ENCODE measurements around the gene HAUS2. TPM values are rescaled to one million over a fixed set of nuclear protein-coding genes. Genes with fewer than 3 reads are reported as not detected.

Gene HAUS2
- 34.4 and 54.6 TPM in 2 replicates for total RNA-seq

DNA sequence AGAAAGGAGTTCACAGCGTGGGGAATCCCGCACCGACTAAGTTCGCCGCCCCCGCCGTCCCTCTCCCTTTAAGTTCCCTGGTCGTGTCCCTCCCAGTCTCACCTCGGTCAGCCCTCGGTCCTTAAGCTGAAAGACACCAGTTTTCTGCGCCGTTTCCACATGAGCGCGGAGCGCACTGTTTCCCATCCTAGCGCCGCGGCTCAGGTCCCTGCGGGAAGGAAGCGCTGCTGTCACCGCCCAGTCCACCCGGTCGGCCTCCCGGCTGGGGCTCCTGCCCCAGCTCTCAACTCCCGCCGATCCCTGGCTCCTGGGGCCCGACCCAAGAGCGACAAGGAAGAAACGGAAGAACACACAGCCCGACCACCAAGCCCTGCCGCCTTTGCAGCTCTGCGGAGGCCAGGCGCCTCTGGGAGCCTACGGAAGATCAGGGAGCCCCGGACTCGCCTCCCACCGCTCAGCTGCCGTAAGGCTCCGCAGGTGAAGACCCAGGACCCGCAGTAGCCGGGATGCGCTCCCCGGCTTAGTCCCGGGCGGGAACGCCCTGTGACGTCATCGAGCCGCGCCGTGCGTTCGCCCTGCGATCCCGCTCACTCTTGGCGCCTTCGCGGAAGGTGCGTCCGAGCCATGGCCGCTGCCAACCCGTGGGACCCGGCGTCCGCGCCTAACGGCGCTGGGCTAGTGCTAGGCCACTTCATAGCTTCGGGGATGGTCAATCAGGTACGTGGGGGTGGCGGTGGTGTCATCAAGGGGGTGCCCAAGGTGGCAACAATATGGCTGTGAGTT is at the start of gene HAUS2, which contains the start of gene LRRC57:
Gene HAUS2 (plus strand): TSS at position 590 of the 783 bp plus-strand sequence. CDS start 35 bp downstream, at position 625.
Gene LRRC57 (minus strand): TSS at position 545 of the 783 bp plus-strand sequence. CDS start 359 bp downstream, at position 186.

DNA sequence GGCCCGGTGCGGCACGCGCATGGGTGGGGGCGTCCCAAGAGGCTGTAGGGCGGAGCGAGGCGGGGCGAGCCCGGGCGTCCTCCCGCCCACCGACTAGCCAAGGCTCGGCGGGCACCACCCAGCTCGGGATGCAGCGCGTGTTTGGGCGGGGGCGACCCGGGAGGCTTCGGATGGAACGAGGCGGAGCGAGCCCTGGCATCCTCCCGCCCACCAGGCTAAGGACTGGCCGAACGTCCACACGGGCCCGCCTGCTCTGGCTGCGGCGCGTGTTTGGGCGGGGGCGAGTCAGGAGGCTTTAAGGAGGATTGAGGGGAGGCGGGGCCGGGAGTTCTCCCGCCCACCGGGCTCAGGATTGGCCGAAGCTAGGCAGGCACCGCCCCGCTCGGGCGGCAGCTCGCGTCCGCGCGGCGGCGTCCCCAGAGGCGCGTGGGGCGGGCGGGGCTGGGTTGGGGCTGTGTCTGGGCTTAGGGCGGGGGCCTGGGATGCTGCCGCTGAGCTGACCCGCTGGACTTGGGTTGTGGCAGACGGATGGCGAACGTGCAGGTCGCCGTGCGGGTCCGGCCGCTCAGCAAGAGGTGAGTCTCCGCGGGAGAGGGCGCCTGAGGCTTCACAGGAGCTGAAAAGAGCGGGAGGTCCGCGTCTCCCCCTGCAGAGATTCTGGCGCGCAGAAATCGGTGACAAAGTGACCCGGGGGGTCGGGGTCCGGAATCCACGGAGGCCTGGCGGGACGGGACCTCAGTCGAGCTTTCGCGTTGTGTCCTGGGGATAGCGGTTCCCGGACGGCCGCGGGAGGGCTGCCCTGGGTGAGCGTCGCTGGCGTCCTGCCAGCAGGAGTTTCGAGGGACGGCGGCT is 26.8 kb downstream of the HAUS2 start, which contains the start of gene STARD9:
Gene STARD9 (plus strand): TSS at position 419 of the 852 bp plus-strand sequence. CDS start 110 bp downstream, at position 529.

Other genes with a start within 250 kb of the HAUS2 start
- 1.5 and 1.7 TPM in 2 replicates for gene CAPN3, start 189.3 kb upstream of the HAUS2 start, total RNA-seq
- 15.3 and 22.2 TPM in 2 replicates for gene ZNF106, start 57.7 kb upstream of the HAUS2 start, total RNA-seq
- 34.5 and 42.5 TPM in 2 replicates for gene SNAP23, start 53.2 kb upstream of the HAUS2 start, total RNA-seq
- gene LRRC57, start within 50 bp of the HAUS2 start, total RNA-seq, result 10.7 and 19.0 TPM in 2 replicates
- 0.51 and 1.3 TPM in 2 replicates for gene STARD9, start 26.8 kb downstream of the HAUS2 start, total RNA-seq
- 8.7 and 11.7 TPM in 2 replicates for gene CDAN1, start 188.3 kb downstream of the HAUS2 start, total RNA-seq